SK-N-MC (cell line): ENCODE data around the gene CDKAL1.
"Not testable (repeated sequence)": the region's sequence is repeated elsewhere in the genome, so short reads cannot be mapped to it uniquely, and the experiment has no call there.

ENCODE experiments used
- EZH2 ChIP-seq: fragments of 200-600 bp; sonication (generic); IDR thresholded peaks from one replicate; pipeline ENCODE4 v1.6.1; 2017; ENCODE audit warnings: antibody characterized with exemption
- FOXP2 ChIP-seq: optimal IDR thresholded peaks from 2 replicates; pipeline ENCODE3; 2011; ENCODE audit warnings: mild to moderate bottlenecking, moderate library complexity; ENCODE audit not compliant: insufficient read depth; ENCODE audit errors: extremely low read length, control extremely low read depth
- POLR2AphosphoS5 ChIP-seq: IDR thresholded peaks from 2 replicates; pipeline ENCODE4 v1.6.1; 2012; ENCODE audit warnings: mild to moderate bottlenecking, low read depth, low read length, borderline replicate concordance

GRCh38 chr6:20721121-20721520, 186.9 kb downstream of the CDKAL1 start:
- not testable (repeated sequence) for TF ChIP-seq POLR2AphosphoS5, EZH2, FOXP2
